GM12872 (cell line): ENCODE measurements around the gene PI4KA.

Source experiments
- CTCF ChIP-seq: IDR thresholded peaks from 3 replicates; pipeline ENCODE4 v1.5.1; 2011; ENCODE audit warnings: low read depth, mild to moderate bottlenecking, low read length, moderate library complexity; ENCODE audit not compliant: insufficient read depth

Gene PI4KA

DNA sequence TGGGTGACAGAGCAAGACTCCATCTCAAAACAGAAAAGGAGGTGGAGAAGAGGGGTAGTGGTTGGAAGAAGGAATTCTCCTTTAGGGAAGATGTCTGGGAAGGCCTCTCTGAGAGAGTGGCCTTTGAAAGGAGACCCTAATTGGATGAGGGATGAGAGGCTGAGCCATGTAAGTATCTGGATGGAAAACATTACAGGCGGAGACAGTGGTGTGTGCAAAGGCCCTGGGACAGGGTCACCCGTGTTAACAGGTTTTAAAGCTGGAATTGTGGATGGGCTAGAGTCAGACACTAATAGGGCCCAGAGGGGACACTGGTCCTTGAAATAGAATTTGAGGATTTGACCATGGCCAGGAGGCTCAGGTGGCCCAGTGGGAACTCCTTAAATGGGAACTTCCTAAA is 10.6 kb upstream of the PI4KA start:
- TF ChIP-seq CTCF: no peak

- TF ChIP-seq CTCF: no peak
These were observed 9.7 kb upstream of the PI4KA start for GRCh38 chr22:20868025-20868962.

GRCh38 chr22:20867179-20868024 is 8.8 kb upstream of the PI4KA start:
- no peak for TF ChIP-seq CTCF

DNA sequence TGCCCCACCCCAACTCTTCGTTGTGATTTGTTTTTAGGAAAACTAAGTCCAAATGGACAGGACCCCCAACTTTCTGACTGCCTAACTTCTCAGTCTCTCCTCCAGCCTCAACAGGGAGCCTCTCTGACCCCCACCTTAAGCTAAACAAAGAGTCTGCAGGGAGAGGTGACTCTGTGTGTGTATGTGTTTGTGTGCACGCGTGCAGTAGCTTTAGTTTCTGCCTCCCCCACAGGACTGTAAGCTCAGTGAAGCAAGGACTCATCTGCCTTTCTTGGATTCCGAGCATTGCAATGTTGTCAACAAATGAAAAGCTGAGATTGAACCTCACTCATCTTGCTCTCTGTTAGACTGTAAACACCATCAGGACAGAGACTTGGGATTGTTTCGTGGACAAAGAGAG is 8.1 kb upstream of the PI4KA start:
- no peak for TF ChIP-seq CTCF

DNA sequence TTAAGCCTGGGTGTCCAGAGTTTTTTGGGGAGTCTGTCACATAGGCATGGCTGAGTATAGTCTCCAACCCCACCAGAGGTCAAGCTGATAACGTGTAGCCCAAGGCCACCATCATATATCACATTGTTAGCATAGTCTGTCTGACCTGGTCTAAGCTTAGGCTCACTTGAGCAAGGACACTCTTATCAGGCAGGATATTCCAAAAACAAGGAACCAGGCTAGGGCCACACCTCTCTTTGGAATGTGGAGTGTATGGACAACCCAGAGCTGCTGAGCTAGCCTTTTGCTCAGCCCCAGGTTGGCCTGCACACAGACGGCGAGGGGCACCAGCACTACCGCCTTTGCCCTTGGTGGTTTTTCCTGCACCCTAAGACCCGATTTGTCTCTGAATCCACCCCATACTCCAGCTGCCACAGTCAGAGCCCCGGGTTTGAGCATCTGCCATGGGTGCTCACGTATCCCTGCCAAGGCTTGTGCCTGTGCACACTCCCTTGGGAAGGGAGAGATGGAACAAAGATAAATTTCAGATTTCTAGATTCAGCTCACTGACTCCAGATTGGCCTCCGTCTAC is 7.3 kb upstream of the PI4KA start:
- TF ChIP-seq CTCF: no peak

GRCh38 chr22:20865331-20865730 is 6.7 kb upstream of the PI4KA start:
- no peak for TF ChIP-seq CTCF
